Measurements from ENCODE around the gene DNAJB8. TPM values are rescaled to one million over a fixed set of nuclear protein-coding genes. Genes with fewer than 3 reads are reported as not detected.

The DNAJB8 gene
- total and polyA plus RNA-seq, 4 donors = not detected

DNA sequence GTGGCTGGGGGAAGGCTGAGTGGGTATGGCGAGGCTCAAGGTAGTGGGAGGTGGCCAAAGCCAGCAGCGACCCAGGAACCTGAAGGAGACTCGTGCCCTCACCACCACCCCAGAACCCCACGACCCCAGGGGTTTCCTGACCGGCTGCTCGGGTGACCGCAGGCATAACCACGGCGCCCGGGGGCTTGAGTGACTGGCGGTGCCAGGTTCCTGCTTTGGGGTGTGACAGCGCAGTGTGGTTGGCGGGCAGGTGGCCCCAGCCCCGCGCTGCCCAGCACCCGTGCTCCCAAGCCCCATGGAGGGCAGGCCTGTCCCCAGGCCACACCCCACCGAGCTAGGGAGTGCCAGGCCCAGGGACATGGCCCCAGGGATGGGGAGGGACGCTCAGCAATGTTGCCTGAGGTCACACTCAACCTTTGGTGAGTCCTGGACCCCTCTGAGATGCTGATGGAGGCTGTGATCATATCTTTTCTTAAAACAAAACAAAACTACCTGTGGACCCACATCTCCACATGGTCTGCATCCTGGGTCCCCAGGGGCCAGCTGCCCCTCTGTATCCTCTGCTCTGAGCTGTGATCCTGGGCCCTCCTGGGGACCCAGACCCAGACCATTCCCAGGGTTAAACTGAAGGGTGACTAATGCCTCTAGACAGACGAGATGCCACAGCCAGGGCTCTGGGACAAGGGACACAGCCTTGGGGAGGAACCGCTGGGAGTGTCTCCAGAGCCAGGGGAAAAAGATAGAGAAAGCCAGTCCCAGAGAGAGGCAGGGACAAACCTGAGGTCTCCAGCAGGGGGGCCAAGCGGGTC is 13.0 kb downstream of the DNAJB8 start:
- H3K4me3 ChIP-seq (ENCODE audit: low read depth in 1 of 3, low read length in 3 of 3) = no peak overlapping the region
- WGBS = 85% methylated on average over 21 of the region's 21 CpGs

More for the DNA sequence above, 13.0 kb downstream of the DNAJB8 start:
- Histone ChIP-seq H3K9me3 (ENCODE audit: control insufficient read depth in 4 of 4, low read length in 3 of 4) (no peaks in the 10 kb centered on the region), H3K27me3 (ENCODE audit: control insufficient read depth in 4 of 4, insufficient read depth in 4 of 4, low read length in 3 of 4) (peaks cover 0 to 2% (median under 1%) of the 10 kb centered on the region in 4 donors), H3K9ac (ENCODE audit: low read depth in 1 of 2, low read length in 2 of 2) (no peak overlapping the region), H3K27ac (ENCODE audit: low read depth in 1 of 2, low read length in 2 of 2) (no peak overlapping the region), H3K36me3 (ENCODE audit: control insufficient read depth in 4 of 4, insufficient read depth in 3 of 4, low read depth in 1 of 4, low read length in 3 of 4) (no peaks in the 10 kb centered on the region), H3K4me1 (ENCODE audit: control insufficient read depth in 4 of 4, insufficient read depth in 4 of 4, low read length in 3 of 4) (no peaks in the 10 kb centered on the region)
- DNase-seq (ENCODE audit: low spot score) = no peak
- no peak for TF ChIP-seq HNF4A (conservative IDR thresholded peaks at IDR 0.05)
- TF ChIP-seq RXRA (IDR thresholded peaks at IDR 0.05) = no peak
- TF ChIP-seq, protein P1, sequence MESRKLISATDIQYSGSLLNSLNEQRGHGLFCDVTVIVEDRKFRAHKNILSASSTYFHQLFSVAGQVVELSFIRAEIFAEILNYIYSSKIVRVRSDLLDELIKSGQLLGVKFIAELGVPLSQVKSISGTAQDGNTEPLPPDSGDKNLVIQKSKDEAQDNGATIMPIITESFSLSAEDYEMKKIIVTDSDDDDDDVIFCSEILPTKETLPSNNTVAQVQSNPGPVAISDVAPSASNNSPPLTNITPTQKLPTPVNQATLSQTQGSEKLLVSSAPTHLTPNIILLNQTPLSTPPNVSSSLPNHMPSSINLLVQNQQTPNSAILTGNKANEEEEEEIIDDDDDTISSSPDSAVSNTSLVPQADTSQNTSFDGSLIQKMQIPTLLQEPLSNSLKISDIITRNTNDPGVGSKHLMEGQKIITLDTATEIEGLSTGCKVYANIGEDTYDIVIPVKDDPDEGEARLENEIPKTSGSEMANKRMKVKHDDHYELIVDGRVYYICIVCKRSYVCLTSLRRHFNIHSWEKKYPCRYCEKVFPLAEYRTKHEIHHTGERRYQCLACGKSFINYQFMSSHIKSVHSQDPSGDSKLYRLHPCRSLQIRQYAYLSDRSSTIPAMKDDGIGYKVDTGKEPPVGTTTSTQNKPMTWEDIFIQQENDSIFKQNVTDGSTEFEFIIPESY (IDR thresholded peaks at IDR 0.05) = no peak
- TF ChIP-seq FOXA2 (IDR thresholded peaks at IDR 0.05) = no peak
- no peak for TF ChIP-seq HNF4G (IDR thresholded peaks at IDR 0.05)
- no peak for TF ChIP-seq SP1 (IDR thresholded peaks at IDR 0.05)
- TF ChIP-seq, protein P2, sequence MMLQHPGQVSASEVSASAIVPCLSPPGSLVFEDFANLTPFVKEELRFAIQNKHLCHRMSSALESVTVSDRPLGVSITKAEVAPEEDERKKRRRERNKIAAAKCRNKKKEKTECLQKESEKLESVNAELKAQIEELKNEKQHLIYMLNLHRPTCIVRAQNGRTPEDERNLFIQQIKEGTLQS (IDR thresholded peaks at IDR 0.05) = no peak
- TF ChIP-seq, protein P3, sequence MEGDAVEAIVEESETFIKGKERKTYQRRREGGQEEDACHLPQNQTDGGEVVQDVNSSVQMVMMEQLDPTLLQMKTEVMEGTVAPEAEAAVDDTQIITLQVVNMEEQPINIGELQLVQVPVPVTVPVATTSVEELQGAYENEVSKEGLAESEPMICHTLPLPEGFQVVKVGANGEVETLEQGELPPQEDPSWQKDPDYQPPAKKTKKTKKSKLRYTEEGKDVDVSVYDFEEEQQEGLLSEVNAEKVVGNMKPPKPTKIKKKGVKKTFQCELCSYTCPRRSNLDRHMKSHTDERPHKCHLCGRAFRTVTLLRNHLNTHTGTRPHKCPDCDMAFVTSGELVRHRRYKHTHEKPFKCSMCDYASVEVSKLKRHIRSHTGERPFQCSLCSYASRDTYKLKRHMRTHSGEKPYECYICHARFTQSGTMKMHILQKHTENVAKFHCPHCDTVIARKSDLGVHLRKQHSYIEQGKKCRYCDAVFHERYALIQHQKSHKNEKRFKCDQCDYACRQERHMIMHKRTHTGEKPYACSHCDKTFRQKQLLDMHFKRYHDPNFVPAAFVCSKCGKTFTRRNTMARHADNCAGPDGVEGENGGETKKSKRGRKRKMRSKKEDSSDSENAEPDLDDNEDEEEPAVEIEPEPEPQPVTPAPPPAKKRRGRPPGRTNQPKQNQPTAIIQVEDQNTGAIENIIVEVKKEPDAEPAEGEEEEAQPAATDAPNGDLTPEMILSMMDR (IDR thresholded peaks at IDR 0.05; ENCODE audit: low read depth, low read length, missing input control) = no peak
- TF ChIP-seq TAF1 (conservative IDR thresholded peaks at IDR 0.05) = no peak
- TF ChIP-seq MAX (IDR thresholded peaks at IDR 0.05) = no peak
- no peak for TF ChIP-seq NR2F2 (IDR thresholded peaks at IDR 0.05)
- no peak for TF ChIP-seq GABPA (IDR thresholded peaks at IDR 0.05 in 1 of 2, conservative IDR thresholded peaks at IDR 0.05 in 1 of 2)
- no peak for TF ChIP-seq REST (IDR thresholded peaks at IDR 0.05)
- no peak for TF ChIP-seq FOXA1 (IDR thresholded peaks at IDR 0.05)
- no peak for TF ChIP-seq JUND (IDR thresholded peaks at IDR 0.05)
- no peak for TF ChIP-seq RAD21 (IDR thresholded peaks at IDR 0.05)
- TF ChIP-seq YY1 (IDR thresholded peaks at IDR 0.05) = no peak
- TF ChIP-seq EGR1 (IDR thresholded peaks at IDR 0.05; ENCODE audit: low read depth in 2 of 2) = no peak
